ENCODE data around the gene NME7.
"Not testable (repeated sequence)": the region's sequence is repeated elsewhere in the genome, so short reads cannot be mapped to it uniquely, and the experiment has no call there.

Gene NME7

GRCh38 chr1:169305948-169306347 lies 61.6 kb downstream of the NME7 start:
- no peak for ATAC-seq
- no peak for DNase-seq

DNA sequence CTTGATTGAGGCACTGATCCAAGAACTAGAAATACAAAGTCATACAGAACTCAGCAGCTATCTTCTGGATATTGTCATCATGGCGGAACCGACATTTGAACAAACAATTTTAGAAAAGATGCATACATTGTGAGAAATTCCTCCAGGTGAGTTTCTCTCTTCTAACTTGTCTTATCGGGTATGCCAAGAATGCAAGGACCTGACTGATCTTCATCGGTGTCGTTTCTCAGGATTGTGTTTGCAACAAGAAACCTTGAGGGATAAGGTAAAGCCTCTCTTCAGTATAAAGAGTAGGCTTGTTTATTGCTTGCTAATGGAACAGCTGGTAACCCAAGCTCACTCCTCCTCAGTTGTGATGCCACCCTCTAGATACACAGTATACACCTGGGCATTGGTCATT lies 62.2 kb downstream of the NME7 start:
- DNase-seq (no peak), ATAC-seq (no peak)

- no peak for ATAC-seq
- no peak for DNase-seq
Measured at GRCh38 chr1:169300854-169301253, 66.7 kb downstream of the NME7 start.

DNA sequence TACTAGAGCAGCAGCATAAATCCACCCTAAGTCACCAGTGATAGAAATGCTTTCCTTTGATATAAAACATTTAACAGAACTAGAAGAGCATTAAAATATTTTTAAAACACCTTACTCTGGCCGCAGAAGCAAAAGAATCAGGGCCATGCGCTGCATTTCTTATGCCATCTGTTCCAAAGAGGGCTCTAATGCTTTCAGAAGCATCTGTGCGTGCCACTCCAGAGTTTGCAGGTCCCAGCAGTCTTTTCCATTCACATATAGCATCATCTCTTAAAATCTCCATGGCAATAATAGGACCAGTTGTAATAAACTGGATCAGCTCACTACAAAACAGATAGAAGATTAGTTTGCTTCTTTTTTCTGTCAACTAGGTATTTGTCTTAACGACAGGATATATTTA lies 69.2 kb downstream of the NME7 start:
- no peak for ATAC-seq
- no peak for DNase-seq

- DNase-seq: no peak
- no peak for ATAC-seq
Measured at GRCh38 chr1:169295846-169296245, 71.8 kb downstream of the NME7 start.

DNA sequence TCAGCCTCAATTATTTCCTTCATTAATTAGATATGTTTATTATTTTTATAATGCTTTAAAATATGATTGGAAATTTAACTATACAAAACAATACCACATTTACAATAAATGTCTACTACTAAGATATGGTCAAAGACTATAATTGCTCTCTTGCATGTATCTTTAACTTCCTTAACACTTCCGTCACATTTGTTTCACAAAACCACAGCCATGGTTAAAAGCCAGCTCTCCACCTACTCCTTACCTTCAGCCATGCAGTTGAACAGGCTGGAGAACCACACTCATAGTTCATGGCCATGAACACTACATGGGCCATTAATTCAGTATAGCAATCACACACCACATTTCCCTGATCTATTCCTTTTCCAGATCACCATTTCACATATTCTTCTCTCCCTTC lies 72.2 kb downstream of the NME7 start:
- DNase-seq: no peak
- ATAC-seq: no peak

DNA sequence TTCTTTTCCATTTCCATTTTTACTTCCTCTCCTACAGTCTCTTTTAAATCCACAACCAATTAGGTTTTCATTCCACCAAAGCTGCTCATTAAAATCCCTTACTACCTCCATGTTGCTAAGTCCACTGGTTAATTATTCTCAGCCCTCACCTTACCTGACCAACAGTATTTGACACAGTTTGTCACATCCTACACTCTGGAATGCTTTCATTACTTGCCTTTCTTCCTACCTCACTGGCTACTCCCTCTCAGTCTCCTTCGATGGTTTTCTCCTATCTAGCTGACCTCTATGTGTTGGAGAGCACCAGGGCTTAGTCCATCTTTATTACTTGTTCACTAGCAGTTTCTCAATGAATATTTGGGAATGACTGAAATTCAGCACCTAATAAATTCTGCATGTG lies 78.6 kb downstream of the NME7 start:
- ATAC-seq (no peak), DNase-seq (no peak)

DNA sequence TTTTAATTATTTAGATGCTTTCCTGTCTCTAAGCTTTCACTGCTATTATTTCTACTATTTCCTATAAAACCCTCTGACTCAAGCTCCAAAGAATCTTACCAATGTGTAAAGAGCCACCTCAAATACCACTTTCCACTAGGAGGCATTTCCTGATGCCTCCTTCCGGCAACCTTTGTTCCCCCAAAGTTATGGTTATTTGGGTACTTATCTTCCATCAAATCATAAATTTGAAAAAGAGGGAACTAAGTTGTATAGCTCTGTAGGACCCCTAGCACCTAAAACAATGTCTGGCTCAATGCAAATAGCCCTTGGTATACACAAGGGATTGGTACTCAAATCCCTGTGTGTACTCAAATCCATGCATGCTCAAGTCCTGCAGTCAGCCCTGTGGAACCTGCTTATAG lies 79.6 kb downstream of the NME7 start:
- ATAC-seq: no peak
- no peak for DNase-seq

- DNase-seq (no peak), ATAC-seq (no peak)
Measured at GRCh38 chr1:169287280-169287679, 80.3 kb downstream of the NME7 start.

- DNase-seq, ATAC-seq: not testable (repeated sequence)
Measured at GRCh38 chr1:169281562-169281961, 86.0 kb downstream of the NME7 start.

DNA sequence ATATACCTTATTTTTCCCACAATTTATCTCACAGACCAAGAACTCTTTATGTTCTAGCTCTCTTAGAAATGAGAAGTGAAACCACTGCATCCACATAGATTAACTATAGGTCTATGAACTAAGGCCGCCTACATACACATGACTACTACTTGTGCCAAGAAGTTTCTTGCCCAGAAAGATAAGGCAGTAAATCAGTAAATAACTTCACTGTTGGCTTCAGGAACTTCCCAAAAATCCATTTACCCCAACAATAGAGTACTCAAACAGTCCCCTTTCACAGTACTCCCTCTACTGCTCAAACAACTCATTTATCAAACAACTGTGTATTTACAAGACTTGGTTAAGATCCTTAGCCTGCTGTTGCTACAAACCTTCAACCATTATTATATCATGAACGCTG lies 96.5 kb downstream of the NME7 start:
- no peak for DNase-seq
- no peak for ATAC-seq

GRCh38 chr1:169266133-169266532 lies 101.5 kb downstream of the NME7 start:
- no peak for ATAC-seq
- DNase-seq: no peak

DNA sequence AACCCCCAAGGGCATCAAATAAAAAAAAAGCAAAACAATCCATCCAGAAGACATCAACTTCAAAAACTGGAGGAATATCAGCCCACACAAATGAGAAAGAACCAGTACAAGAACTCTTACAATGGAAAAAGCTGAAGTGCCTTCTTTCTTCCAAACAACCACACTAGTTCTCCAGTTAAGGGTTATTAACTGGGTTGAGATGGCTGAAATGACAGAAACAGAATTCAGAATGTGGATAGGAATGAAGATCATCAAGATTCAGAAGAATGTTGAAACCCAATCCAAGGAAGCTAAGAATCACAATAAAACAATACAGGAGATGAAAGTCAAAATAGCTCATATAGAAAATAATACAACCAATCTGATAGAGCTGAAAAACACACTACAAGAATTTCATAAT lies 104.5 kb downstream of the NME7 start:
- DNase-seq (no peak), ATAC-seq (no peak)

DNA sequence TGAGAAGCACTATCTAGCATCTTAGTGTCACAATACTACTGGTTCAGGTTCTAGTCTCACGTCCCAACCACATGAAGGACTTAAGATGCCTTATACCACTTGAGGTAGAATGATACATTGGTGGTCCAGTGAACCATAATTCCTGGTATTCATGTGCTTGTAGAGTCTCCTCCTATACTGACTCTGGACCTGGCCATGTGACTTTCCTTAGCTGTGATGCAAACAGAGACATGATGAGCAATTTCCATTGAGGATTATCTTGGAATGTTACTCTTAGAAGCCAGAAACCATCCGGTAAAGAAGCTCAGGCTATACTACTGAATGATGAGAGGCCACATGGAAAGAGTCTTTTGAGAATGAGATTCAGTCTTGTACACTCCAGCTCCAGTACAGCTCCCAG lies 105.7 kb downstream of the NME7 start:
- DNase-seq (no peak), ATAC-seq (no peak)

DNA sequence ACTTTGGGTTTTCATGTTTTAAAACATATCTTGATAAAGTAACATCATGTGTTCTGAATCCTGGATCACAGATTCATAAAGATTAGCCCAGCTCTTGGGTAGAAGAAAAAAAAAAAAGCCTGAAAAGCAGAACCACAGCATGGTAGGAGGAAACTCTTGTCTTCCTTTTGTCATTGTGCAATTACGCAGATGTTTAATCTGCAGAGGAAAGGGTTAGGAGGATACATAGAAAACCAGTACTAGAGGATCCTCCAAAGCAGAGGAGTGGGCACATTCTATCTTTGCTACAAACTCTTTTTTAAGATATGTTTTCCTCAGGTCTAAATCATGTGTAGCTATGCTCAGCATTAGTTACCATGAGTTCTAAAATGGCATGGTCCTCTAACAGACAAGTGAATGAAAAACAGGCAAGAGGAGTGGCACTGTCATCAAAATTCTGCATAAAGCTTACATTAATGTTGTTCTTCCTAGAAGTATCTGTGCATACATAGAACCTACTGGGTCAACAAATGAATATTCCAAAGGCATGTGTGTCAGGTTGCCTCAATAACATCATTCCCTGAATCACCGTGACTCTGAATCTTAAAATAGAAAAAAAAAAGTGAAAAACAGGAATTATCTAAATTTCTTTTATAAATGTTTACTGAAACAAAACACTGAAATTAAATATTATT lies 107.0 kb downstream of the NME7 start:
- DNase-seq (no peak), ATAC-seq (no peak)

GRCh38 chr1:169259816-169260215 lies 107.8 kb downstream of the NME7 start:
- ATAC-seq: no peak

DNA sequence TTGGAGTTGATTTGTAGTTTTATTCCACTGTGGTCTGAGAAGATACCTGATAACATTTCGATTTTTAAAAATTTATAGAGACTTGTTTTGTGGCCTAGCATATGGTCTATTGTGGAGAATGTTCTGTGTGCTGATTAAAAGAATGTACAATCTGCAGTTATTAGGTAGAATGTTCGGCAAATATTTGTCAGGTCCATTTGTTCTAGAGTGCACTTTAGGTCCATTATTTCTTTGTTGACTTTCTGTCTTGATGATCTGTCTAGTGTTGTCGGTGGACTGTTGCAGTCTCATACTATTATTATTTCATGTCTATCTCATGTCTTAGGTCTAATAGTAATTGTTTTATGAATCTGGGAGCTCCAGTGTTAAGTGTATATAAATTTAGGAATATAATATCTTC lies 116.8 kb downstream of the NME7 start:
- ATAC-seq (no peak), DNase-seq (no peak)

More at GRCh38 chr1:169259816-169260215, 107.8 kb downstream of the NME7 start:
- DNase-seq: no peak

DNA sequence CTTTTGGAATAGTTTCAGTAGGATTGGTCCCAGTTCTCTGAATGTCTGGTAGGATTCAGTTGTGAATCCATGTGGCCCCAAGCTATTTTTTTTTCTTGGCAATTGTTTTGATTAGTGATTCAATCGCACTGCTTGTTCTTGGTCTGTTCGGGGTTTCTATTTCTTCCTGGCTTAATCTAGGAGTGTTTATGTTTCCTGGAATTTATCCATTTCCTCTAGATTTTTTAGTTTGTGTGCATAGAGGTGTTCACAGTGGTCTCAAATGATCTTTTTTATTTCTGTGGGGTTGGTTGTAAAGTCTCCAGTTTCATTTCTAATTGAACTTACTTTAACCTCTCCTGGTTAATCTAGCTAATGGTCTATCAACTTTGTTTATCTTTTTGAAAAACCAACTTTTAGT lies 117.6 kb downstream of the NME7 start:
- DNase-seq (no peak), ATAC-seq (no peak)

DNA sequence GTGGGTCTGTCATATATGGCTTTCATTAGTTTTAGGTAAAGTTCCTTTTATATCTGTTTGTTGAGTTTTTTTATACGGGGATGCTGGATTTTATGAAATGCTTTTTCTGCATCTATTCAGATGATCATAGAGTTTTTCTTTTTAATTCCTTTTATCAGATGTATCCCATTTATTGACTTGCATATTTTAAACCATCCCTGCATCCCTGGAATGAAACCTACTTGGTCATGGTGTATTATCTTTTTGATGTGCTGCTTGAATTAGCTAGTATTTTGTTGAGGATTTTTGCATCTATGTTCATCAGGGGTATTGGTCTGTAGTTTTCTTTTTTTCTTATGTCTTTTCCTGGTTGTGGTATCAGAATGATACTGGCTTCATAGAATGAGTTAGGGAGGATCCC lies 118.0 kb downstream of the NME7 start:
- ATAC-seq (no peak), DNase-seq (no peak)

GRCh38 chr1:169245706-169246105 lies 121.9 kb downstream of the NME7 start:
- ATAC-seq: no peak
- no peak for DNase-seq

- ATAC-seq: no peak
- no peak for DNase-seq
Measured at GRCh38 chr1:169240449-169241232, 127.0 kb downstream of the NME7 start.

DNA sequence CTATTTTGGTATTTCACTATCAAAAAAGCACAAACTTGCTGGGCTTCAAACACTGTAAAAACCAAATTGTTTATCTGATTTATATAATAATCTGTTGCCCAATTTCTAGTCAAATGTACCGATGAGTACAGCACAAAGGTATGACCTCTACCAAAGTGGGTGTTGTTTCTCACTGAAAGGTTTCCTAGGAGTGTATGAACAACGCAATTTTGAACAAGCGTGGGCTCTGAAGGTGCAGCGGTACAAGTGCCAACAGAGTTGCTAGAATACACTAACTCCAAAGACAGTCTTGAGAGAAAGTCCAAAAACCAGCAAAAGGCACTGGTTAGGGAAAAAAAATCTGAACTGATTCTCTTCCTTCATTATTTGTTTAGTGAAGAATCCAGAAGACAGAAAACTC lies 130.7 kb downstream of the NME7 start:
- DNase-seq (no peak), ATAC-seq (no peak)

DNA sequence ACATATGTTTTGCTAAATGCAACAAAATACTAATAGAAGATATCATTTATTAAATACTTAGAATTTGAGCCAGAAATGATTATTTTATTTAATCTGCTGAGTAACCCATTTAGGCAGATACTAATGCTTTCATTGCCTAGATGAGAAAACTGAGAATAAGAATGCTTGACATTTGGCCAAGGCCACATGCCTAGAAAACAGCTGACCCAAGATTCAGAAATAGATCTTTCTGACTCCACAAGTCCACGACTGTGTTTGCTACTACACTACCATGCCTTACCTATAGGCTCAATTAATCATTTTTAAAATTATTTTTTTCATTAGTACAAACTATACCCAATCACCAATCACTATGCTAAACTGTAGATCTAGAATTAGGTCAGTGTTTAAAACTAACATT lies 131.5 kb downstream of the NME7 start:
- no peak for ATAC-seq
- DNase-seq: no peak

GRCh38 chr1:169235568-169235967 lies 132.0 kb downstream of the NME7 start:
- no peak for DNase-seq
- ATAC-seq: no peak

Data from stimulated activated naive CD8-positive, alpha-beta T cell treated with anti-CD3 and anti-CD28 coated beads, Interleukin-15, Interleukin-2, amounts not matched to agents 100 U/mL and 50 U/mL, for 24 hours (primary cell).